Activated CD4-positive, CD25-positive, alpha-beta regulatory T cell treated with anti-CD3 and anti-CD28 coated beads, Interleukin-2, amount 50 U/mL, for 24 hours (primary cell): ENCODE measurements around the gene ZFP36.
A peak's percentile ranks its signal among the peaks of the same experiment; 100 is the strongest.

ENCODE experiments used
- ATAC-seq, 2 donors: fragments of 150-1000 bp; cut with Tn5 transposase; one replicate each; pipeline ENCODE4 v1.10.0; 2021; ENCODE audit warnings: mild to moderate bottlenecking in 1 of 2, moderate library complexity in 1 of 2

ZFP36 gene

GRCh38 chr19:39420769-39421168 lies 14.1 kb downstream of the ZFP36 start:
- no peak for ATAC-seq

DNA sequence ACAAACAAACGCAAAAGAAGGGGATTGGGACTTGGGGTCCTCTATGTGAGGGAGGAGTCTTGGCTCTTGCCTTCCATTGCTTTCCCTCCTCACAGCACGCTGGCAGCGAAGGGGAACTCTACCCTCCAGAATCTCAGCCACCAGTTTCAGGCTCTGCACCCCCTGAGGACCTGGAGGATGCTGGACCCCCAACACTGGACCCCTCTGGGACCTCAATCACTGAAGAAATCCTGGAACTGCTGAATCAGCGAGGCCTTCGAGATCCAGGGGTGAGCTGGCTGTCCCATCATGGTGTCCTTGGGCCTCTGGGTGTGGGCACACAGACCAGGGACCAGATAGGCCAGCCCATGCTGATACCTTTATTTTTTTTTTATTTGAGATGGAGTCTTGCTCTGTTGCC lies 15.4 kb downstream of the ZFP36 start:
- ATAC-seq = no peak

GRCh38 chr19:39423258-39424086 lies 16.8 kb downstream of the ZFP36 start:
- no peak for ATAC-seq

DNA sequence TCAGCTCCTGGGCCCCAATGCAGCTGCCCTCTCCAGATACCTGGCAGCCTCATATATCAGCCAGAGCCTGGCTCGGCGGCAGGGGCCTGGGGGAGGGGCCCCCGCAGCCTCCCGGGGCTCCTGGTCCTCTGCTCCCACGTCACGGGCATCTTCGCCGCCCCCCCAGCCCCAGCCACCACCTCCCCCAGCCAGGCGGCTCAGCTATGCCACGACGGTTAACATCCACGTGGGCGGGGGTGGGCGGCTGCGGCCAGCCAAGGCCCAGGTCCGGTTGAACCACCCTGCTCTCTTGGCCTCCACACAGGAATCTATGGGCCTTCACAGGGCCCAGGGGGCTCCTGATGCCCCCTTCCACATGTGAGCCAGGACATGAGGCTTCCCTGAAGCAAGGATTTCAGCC lies 18.3 kb downstream of the ZFP36 start:
- ATAC-seq = no peak

DNA sequence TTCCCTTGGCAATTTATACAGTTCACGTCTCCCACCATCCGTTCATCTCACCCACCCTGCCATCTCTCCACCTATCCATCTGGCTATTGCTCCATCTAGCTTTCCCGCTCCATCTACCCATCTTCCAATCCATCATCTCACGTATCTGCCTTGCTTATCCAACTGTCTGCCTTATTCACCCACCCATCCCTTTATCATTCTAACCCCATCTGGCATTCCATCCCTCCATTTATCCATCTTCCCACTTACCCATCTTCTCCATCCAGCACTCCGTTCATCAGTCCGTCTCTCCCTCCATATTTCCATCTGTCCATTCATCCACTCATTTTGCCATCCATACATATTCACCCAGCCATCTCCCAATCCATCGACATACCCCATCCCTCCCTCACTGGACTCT lies 19.1 kb downstream of the ZFP36 start:
- ATAC-seq = no peak

DNA sequence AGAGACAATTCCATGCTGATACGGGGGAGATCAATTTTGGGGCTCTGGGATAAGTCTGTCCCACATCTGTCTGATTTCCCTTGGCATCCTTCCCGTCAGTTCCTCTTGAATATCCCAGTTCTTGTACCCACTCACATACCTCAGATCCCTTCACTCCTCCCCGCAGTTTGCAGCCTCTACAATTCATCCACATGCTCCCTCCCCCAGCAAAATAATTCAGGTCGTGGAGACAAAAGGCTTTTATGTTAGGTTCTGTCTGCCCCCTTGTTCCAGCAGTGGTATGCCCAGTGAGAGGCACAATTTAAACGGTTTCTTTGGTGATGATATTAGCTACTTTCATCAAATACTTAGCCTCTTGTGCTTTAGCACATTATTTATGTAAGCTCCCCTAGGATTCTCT lies 19.5 kb downstream of the ZFP36 start:
- no peak for ATAC-seq

DNA sequence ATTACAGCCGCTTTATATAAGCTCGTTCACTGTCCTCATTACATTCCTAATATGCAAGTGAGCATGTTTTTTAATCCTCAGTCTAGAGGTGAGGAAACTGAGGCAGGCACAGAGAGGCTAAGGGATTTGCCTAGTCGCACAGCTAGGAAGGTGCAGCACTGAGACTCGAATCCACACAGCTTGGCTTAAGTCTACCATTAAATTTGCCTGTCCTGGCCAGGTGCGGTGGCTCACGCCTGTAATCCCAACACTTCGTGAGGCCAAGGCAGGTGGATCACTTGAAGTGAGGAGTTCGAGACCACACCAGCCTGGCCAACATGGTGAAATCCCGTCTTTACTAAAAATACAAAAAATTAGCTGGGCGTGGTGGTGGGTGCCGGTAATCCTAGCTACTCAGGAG lies 21.1 kb downstream of the ZFP36 start:
- ATAC-seq = no peak

DNA sequence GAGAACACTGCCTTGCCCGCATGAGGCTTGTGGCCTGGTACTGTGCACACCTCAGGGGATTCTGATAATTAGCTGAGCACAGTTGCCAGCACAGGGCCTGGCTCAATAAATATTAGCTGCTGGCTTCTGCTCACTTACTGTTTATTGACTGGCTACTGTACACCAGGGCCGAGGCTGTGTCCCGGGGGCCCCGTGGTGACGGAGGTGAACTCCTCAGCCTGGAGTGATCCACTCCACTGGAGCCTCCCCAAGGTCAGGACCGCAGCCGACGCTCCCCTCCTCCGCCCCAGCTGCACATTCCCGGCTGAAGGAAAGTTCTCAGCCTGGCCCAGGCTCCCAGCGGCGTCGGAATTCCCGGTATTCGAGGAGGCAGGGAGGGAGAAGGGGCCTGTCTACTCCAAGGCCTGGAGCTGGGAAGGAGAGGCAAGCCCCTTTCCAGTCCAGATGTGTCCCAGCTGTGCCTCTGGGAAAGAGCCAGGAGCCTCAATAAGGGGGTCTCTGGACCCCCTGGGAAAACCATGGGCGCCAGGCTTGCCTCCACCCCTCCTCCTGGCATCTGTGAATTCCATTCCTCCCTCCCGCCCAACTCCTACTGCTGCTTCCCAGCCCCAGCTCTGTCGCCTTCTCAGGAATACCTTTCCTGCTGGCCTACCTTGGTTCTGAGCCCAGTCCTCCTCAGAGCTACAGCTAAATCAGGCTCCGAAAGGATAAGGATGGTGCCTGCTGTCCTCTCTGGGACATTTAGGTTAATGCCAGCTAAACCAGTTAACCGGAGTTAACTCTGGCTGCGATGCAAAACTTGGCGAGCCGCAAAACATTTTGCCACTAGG lies 21.9 kb downstream of the ZFP36 start:
- no peak for ATAC-seq

- ATAC-seq = peak; percentile 74 to 82
Measured at GRCh38 chr19:39430675-39431593, 24.3 kb downstream of the ZFP36 start.

DNA sequence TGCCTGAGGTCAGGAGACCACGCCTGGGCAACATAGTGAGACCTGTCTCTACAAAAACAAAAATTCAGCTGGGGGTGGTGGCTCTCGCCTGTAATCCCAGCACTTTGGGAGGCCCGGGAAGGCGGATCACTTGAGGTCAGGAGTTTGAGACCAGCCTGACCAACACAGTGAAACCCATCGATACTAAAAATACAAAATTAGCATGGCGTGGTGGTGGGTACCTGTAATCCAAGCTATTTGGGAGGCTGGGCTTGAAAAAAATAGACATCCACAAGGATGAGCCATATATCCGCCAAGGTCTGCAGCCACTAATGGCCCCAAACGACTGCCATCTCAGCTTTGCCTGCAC lies 26.0 kb downstream of the ZFP36 start:
- no peak for ATAC-seq

DNA sequence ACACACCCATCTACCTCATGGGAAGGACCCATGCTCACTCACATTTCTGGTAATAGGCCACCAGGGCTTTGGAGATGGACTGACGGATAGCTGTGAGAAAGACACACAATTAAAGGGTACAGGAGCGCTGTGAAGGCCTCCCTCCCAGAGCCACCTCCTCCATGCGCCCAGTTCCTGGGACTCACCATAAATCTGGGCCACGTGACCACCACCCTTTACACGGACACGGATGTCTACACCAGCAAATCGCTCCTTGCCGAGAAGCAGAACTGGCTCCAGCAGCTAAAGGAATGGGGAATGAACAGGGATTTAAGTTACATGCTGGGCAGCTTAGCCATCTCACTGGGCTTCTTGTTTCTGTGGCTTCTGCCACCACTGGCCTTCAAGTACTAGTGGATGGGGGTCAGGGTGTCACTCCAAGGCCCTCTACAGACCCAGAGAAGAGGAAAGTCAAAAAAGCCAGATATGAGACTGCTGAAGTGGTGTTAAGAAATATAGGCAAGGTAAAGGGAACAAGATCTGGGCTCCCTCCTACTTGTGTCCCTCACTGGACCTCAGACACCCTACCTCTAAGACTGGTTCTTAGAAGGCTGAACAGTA lies 26.9 kb downstream of the ZFP36 start:
- ATAC-seq = no peak

- no peak for ATAC-seq
Measured at GRCh38 chr19:39434123-39435076, 27.8 kb downstream of the ZFP36 start.

DNA sequence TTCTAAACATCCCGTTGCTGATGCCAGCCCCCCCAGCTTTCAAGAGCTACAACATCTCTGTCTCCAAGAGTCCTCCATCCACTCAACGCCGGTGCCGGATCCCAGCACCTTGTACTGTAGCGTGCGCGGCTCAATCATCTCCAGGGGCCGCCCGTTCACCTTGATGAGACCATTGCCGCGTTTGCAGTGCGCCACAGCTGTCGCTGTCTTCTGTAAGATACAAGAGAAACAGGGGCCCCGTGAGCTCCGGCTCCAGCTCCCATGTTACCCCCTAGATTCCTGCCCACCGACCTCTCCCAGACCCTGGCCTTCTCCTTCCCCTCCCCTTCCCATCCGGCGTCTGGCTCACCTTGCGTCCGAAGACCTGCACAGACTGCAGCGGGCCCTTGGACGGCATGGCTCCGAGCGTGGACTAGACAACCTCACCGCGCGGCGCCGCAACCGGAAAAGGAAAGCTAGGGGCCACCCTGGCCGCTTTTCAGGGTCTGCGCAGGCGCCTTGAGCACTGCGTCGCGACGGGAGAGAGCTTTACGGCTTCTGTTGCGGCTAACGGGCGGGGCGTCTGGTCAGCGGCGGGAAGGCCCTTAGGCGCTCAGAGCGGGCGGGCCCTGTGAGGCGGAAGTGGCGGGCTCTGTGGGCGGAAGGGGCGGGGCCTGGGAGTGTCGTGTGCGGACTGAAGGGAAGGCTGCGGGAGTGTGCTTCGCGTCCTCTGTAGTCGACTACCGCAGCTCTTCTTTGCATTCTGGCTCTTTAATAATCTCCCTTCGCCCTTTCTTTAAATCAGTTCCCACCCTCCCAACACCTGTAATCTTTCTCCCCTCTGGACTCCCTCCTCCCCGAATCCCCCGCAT lies 29.1 kb downstream of the ZFP36 start, which contains the start of gene RPS16:
Gene RPS16 (minus strand): TSS at position 451 of the 851 bp plus-strand sequence. CDS start 54 bp downstream, at position 397.
- peak; percentile 91 to 92 for ATAC-seq

DNA sequence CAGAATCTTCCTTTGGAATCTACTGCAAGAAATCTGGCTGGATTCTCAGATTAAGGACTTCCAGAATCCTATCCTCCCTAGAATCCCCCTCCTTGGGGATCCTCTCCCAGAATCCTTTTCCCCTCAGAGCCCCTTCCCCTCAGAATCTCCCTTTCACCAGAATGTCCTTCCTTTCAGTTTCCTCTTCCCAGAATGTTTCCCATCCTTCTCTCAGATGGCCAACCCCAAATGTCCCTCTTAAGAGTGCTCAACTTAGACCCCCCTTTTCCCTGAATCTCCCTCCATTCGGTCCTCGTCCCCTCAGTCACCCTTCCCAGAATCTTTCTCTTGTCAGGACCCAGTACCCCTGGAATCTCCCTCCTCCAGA lies 29.7 kb downstream of the ZFP36 start:
- no peak for ATAC-seq

- ATAC-seq = no peak
Measured at GRCh38 chr19:39438270-39438934, 31.8 kb downstream of the ZFP36 start.

- no peak for ATAC-seq
Measured at GRCh38 chr19:39444598-39445195, 38.0 kb downstream of the ZFP36 start.

DNA sequence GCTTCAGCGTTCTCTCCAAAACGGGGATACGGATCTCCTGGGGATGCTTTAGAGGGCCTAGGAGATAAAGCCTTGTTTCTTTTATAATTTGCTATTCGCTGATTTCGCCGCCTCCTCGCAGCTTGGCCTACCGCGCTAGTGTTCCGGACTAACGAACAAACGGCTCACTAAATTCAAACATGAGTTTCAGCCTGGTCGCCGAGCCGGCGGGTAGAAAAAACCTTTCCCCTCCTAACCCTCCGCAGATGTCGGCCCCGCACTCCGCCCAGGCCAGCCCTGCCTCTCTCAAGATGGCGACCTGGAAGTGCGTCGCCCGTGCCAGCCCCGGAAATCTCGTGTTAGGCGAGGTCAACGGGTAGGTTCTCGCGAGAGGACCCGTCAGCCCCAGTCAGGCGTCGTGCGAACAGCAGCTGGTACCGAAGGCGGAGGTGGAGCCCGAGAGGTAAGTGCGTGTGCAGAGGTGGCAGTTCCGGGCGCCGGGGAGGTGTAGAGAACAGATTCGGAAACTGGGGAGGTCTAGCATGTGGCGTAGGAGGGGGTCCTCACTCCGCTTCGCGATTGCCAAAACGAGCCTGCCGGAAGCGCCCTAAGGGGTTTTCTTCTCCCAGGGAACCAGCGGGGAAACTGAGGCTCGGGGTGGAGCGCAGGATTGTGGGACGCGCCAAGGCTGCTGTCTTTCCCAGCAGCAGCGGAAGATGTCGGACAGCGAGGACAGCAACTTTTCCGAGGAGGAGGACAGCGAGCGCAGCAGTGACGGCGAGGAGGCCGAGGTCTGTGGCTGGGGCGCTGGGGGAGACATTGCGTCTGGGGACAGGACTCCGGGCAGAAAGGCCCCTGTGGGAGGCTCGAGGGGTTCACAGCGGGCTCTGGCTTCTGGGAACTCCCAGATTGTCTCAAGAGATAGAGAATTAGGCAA lies 38.8 kb downstream of the ZFP36 start, which contains the start of gene SUPT5H:
Gene SUPT5H (plus strand): TSS at position 387 of the 916 bp plus-strand sequence. CDS start 309 bp downstream, at position 696.
- ATAC-seq = peak; percentile 96
